ENCODE measurements around the gene THBD. TPM values are rescaled to one million over a fixed set of nuclear protein-coding genes. Genes with fewer than 3 reads are reported as not detected.

Gene THBD
- polyA plus RNA-seq, 1 experiment, result 0.10 TPM

DNA sequence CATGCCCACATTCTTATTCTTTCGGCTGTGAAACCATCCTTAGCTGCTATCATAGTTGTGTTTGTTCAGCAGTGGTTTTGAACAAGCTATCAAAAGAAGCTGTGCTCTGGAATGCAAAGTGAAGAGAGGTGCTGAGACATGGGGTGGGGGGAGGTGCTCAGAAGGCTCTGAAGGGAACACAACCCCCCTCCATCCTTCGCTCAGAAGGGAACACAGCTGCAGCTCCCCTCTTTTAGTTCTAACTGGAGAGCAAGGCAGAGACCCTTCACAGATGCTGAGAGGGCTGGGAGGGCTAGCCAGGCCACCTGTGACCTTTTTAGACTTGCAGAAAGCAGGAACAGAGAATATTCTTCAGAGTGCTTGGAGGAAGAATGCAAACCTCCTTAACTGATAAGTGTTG lies 32.0 kb downstream of the THBD start:
- ChIA-PET POLR2A (no interaction called here), CTCF (interaction anchor here (0.5 kb wide), 1 partner anchor 678 kb away, joined by 3 read pairs; no protein-coding TSS in a partner anchor)
- Histone ChIP-seq H3K27ac (ENCODE audit: low read depth, low read length) (no peak overlapping the region), H3K27me3 (ENCODE audit: control insufficient read depth, insufficient read depth, low read length) (no peaks in the 10 kb centered on the region), H3K9me3 (ENCODE audit: control insufficient read depth, insufficient read depth, low read length) (no peaks in the 10 kb centered on the region), H3K4me3 (ENCODE audit: low read depth, low read length) (no peak overlapping the region)
- TF ChIP-seq, protein P1, sequence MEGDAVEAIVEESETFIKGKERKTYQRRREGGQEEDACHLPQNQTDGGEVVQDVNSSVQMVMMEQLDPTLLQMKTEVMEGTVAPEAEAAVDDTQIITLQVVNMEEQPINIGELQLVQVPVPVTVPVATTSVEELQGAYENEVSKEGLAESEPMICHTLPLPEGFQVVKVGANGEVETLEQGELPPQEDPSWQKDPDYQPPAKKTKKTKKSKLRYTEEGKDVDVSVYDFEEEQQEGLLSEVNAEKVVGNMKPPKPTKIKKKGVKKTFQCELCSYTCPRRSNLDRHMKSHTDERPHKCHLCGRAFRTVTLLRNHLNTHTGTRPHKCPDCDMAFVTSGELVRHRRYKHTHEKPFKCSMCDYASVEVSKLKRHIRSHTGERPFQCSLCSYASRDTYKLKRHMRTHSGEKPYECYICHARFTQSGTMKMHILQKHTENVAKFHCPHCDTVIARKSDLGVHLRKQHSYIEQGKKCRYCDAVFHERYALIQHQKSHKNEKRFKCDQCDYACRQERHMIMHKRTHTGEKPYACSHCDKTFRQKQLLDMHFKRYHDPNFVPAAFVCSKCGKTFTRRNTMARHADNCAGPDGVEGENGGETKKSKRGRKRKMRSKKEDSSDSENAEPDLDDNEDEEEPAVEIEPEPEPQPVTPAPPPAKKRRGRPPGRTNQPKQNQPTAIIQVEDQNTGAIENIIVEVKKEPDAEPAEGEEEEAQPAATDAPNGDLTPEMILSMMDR (IDR thresholded peaks at IDR 0.05; ENCODE audit: low read depth, low read length), result no peak
- DNase-seq (ENCODE audit: low read depth, low spot score), result no peak

DNA sequence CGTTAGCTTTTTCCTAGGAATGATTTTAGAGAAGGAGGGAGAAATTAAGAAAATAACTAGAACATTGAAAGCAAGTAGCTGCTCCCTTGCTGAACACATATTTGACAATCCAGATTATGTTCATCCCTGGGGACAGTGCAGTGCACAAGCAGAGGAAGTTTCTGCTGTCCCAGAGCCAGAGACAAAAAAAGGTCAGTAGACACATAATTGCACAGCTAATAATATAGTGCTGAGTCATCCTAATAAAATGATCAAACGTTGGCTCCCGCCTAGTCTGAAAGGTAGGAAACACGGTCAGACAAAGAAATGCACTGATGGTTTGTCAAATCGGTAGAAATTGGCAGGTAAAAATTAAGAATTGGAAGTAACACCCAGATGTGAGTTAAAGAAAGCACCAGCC lies 36.0 kb downstream of the THBD start:
- no peaks in the 10 kb centered on the region for H3K27me3 ChIP-seq (ENCODE audit: control insufficient read depth, insufficient read depth, low read length)
- TF ChIP-seq, protein P1 (IDR thresholded peaks at IDR 0.05; ENCODE audit: low read depth, low read length), result no peak
- ChIA-PET CTCF (no interaction called here), POLR2A (no interaction called here)
- no peak overlapping the region for H3K27ac ChIP-seq (ENCODE audit: low read depth, low read length)
- no peaks in the 10 kb centered on the region for H3K9me3 ChIP-seq (ENCODE audit: control insufficient read depth, insufficient read depth, low read length)
- H3K4me3 ChIP-seq (ENCODE audit: low read depth, low read length), result no peak overlapping the region
- no peak for DNase-seq (ENCODE audit: low read depth, low spot score)

DNA sequence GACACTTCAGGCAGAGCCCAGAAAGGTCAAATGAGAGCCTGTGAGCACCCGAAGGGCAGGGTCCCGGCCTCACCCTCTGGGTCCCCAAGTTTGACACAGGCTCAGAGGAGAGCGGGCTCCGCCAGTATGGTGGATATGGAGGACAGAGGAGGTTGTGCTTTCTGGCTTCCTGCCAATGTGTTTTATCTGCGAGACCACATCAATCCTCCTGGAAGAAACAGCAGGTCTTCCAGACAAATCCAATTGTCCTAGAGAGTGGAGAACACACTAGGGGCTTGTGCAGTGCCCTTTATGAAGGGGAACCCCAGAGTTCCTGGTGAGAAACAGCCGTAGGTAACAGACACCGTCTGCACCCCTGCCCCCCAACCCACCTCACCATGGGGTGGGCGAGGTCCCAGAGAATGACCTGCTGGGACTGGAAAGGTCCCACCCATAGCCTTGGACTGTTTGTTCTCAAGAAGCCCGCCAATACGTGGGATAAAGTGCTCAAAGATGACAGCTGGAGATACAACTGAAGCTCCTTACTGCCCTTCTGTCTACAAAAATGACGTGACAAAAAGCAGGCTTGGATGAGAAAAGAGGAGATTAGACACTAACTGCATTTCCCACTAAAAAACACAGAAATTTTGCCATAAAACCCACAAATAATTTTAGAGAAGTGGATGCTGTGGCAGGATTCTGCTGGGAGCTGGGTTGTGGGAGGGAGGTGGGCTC lies 38.3 kb downstream of the THBD start:
- Histone ChIP-seq H3K9me3 (ENCODE audit: control insufficient read depth, insufficient read depth, low read length) (no peaks in the 10 kb centered on the region), H3K27ac (ENCODE audit: low read depth, low read length) (no peak overlapping the region), H3K4me3 (ENCODE audit: low read depth, low read length) (no peak overlapping the region), H3K27me3 (ENCODE audit: control insufficient read depth, insufficient read depth, low read length) (no peaks in the 10 kb centered on the region)
- POLR2A ChIA-PET, result no interaction called here
- CTCF ChIA-PET, result no interaction called here
- DNase-seq (ENCODE audit: low read depth, low spot score), result no peak
- TF ChIP-seq, protein P1 (IDR thresholded peaks at IDR 0.05; ENCODE audit: low read depth, low read length), result no peak

DNA sequence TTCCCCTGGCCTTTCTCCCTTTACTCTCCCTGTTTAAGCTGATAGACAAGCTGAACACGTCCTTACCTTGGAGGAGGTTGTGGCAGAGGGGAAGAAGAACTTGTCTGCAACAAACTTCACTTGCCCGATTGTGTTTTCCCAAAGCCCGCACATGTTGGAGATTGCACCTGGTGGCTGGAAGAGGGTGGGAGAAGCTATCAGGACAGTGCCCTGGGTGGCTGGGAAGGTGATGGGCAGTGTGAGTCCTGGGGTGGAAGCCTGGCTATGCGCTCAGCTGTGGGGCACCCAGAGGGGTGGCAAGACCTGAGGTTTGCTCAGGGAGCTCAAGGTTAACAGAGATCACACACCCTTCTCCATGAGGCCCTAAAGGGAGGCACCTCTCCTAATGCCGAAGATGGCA lies 39.4 kb downstream of the THBD start:
- no peaks in the 10 kb centered on the region for H3K9me3 ChIP-seq (ENCODE audit: control insufficient read depth, insufficient read depth, low read length)
- no peak overlapping the region for H3K4me3 ChIP-seq (ENCODE audit: low read depth, low read length)
- H3K27ac ChIP-seq (ENCODE audit: low read depth, low read length), result no peak overlapping the region
- TF ChIP-seq, protein P1 (IDR thresholded peaks at IDR 0.05; ENCODE audit: low read depth, low read length), result no peak
- CTCF ChIA-PET, result no interaction called here
- no peaks in the 10 kb centered on the region for H3K27me3 ChIP-seq (ENCODE audit: control insufficient read depth, insufficient read depth, low read length)
- no peak for DNase-seq (ENCODE audit: low read depth, low spot score)
- POLR2A ChIA-PET, result no interaction called here

DNA sequence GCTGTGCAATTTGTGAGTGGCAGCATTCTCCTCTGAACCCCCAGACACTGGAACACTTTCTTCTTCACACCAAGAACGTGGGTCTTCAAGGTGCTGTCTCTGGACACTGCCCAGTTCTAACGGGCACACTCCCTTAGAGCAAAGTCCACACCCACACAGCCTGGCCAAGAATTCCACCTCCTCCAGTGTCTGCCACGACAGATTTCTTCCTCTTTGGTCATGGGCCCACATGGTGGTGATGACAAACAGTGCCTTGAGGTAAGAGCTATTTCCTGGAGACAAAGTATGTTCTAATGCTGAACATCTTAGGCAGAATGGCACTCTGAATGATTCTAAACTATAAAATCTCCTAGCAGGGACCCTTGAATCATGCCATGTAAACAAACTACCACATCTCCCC lies 39.8 kb downstream of the THBD start:
- POLR2A ChIA-PET, result no interaction called here
- H3K27ac ChIP-seq (ENCODE audit: low read depth, low read length), result no peak overlapping the region
- no peaks in the 10 kb centered on the region for H3K27me3 ChIP-seq (ENCODE audit: control insufficient read depth, insufficient read depth, low read length)
- CTCF ChIA-PET, result no interaction called here
- no peak for DNase-seq (ENCODE audit: low read depth, low spot score)
- no peaks in the 10 kb centered on the region for H3K9me3 ChIP-seq (ENCODE audit: control insufficient read depth, insufficient read depth, low read length)
- no peak overlapping the region for H3K4me3 ChIP-seq (ENCODE audit: low read depth, low read length)
- TF ChIP-seq, protein P1 (IDR thresholded peaks at IDR 0.05; ENCODE audit: low read depth, low read length), result no peak
